Activated T-cell treated with anti-CD3 and anti-CD28 coated beads, Interleukin-2, amount 50 U/mL, for 24 hours (primary cell): Measurements from ENCODE around the gene PRMT7.
A peak's percentile ranks its signal among the peaks of the same experiment; 100 is the strongest.

Source experiments
- DNase-seq: peaks from one replicate; pipeline ENCODE4 v3.0.0-alpha.2; 2020
- H3K27ac Mint-ChIP-seq: 2 replicates; pipeline ENCODE4 v1.8.0; 2020; ENCODE audit warnings: mild to moderate bottlenecking, mixed read lengths
- H3K27me3 Mint-ChIP-seq: 2 replicates; pipeline ENCODE4 v1.8.0; 2020; ENCODE audit warnings: mixed read lengths
- H3K36me3 Mint-ChIP-seq: 2 replicates; pipeline ENCODE4 v1.8.0; 2020; ENCODE audit warnings: low read depth, mixed read lengths
- H3K4me1 Mint-ChIP-seq: 2 replicates; pipeline ENCODE4 v1.8.0; 2020; ENCODE audit warnings: low read depth, mixed read lengths
- H3K4me3 Mint-ChIP-seq: 2 replicates; pipeline ENCODE4 v1.8.0; 2020; ENCODE audit warnings: mild to moderate bottlenecking, moderate library complexity, mixed read lengths
- H3K9me3 Mint-ChIP-seq: 2 replicates; pipeline ENCODE4 v1.8.0; 2020; ENCODE audit warnings: mixed read lengths

Gene PRMT7

DNA sequence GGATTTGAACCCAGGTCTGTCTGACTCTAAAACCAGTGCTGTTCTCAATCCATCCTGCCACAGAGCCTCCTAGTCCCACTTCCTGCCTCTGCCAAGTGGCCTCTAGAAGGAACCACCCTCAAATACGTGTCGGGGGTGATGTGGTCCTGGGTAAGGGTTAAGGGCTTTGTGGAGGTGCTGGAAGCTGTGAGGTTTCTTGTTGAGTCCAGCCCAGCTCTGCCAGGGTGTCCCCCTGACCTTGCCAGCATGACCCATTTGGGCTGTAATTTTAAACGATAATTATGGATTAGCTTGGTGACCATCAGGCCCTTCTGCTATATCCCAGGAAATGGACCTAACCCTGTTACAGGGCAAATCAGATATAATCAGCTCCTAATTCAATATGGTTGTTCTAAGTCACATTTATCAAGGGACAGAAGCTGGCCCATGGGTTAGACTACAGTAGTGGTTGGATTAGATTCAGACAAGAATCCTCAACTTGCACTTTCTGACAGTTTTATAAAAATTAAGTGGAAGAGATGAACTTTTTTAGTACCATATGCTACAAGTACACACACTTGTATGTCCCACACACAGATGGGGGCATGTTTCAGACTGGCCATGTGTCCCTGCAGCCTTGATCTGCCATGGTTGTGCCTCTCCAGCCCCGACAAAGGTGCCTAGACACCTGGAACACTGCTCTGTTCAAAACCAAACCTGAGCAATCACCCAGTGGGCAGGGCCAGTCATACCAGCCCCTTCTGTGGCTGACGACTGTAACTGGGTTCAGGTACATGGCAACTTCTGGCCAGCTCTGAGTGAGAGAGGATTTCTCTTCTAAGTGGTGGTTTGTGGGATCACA lies 89.5 kb downstream of the PRMT7 start:
- Mint-ChIP-seq H3K9me3 (no peaks in the 10 kb centered on the region), H3K27ac (no peak overlapping the region), H3K4me3 (no peak overlapping the region), H3K36me3 (no peaks in the 10 kb centered on the region), H3K4me1 (peaks cover 26% of the 10 kb centered on the region), H3K27me3 (no peaks in the 10 kb centered on the region)
- DNase-seq: no peak

DNA sequence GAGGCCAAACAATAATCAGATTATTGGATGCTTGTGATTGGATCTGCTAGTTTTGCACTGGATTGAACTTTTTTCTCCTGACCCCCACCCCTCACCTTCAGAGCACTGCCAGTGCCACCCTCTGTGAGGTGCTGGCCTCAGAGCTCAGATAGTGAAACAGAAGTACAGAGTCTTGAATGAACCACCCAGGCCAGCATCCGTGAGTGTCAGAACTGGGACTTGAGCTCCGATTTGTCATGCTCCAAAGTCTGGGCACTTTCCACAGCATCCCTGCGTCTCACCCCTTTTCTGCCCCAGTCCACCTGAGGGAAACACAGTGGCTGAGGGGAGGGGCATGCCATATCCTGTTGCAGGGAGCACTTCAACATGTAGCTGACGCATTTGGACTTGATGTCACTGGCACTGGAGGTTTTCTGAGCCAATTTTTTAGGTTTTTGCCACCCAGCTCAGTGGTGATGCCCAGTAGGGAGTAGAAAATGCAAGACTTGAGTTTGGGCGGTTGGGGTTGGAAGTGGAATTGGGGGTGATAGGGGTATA lies 90.2 kb downstream of the PRMT7 start:
- Mint-ChIP-seq H3K9me3 (no peaks in the 10 kb centered on the region), H3K27ac (peak overlapping the region; percentile 31), H3K4me3 (no peak overlapping the region), H3K36me3 (no peaks in the 10 kb centered on the region), H3K4me1 (peaks cover 26% of the 10 kb centered on the region), H3K27me3 (no peaks in the 10 kb centered on the region)
- no peak for DNase-seq

DNA sequence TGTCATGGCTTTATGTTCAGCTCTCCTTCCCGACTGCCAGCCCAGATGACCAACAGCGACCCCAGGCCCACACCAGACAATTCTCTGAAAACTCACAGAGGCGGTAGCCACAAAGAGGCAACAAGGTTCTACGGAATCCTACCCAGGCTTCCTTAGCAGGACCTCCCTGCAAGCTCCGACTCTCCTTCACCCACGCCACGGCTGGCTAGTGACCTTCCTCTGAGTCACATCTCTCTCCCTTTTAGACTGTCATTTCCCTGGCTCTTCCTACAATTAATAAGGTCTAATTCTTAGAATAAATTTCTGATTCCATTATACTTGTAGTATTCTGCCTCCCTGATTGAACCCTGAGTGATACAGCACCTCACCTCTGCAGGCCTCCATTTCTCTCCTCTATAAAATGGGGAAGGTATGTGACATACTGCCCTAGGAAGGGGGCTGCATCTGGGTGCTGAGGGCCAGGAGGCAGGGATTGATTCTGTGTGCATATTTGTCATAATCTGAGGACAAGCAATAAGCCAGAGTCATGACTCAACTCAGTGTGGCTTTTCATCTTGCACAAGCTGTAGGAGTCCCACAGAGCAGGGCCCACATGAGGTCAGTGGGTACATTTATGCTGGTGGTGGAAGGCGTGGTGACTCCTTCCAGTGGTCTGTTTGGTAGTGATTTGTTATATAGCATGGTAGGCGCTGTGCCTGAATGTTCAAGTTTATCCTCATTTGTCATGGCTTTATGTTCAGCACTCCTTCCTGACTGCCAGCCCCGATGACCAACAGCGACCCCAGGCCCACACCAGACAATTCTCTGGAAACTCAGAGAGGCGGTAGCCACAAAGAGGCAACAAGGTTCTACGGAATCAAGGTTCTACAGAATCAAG lies 91.3 kb downstream of the PRMT7 start:
- Mint-ChIP-seq H3K4me1 (peaks cover 22% of the 10 kb centered on the region), H3K27ac (no peak overlapping the region), H3K4me3 (no peak overlapping the region), H3K27me3 (no peaks in the 10 kb centered on the region), H3K36me3 (no peaks in the 10 kb centered on the region), H3K9me3 (no peaks in the 10 kb centered on the region)
- no peak for DNase-seq

DNA sequence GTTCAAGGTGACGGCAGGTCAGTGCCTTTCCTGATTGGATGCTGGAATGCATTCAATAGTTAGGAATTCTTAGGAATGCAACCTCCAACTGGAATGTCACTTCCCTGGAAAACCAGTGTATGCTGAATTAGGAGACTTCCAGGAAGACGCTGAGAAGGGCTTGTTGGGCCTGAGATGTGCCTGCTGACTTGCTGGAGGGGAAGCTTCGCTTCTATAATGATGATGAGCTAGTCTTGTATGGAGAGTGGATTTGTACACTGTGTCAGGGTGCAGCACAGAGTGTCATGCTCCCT lies 91.9 kb downstream of the PRMT7 start:
- peaks cover 22% of the 10 kb centered on the region for H3K4me1 Mint-ChIP-seq
- H3K4me3 Mint-ChIP-seq: no peak overlapping the region
- H3K27me3 Mint-ChIP-seq: no peaks in the 10 kb centered on the region
- H3K9me3 Mint-ChIP-seq: no peaks in the 10 kb centered on the region
- no peak for DNase-seq
- no peaks in the 10 kb centered on the region for H3K36me3 Mint-ChIP-seq
- no peak overlapping the region for H3K27ac Mint-ChIP-seq

DNA sequence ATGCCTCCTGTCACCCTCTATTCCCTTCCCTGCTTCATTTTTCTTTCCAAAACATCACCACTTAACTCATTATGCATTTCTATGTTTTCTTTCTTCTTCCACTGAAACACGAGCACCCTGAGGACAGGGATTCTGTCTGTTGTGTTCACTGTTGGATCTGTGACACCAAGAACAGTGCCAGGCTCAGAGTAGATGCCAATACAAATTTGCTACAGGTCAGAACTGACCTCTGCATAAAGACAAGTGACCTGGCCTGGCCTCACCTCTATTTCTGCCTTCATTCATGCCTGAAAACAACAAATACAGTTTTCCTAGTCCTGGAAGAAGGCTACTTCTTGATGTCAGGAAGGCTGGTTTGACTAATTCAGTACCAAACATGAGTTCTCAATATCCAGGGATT lies 92.4 kb downstream of the PRMT7 start:
- DNase-seq: no peak
- no peaks in the 10 kb centered on the region for H3K36me3 Mint-ChIP-seq
- no peaks in the 10 kb centered on the region for H3K9me3 Mint-ChIP-seq
- H3K27me3 Mint-ChIP-seq: no peaks in the 10 kb centered on the region
- peaks cover 22% of the 10 kb centered on the region for H3K4me1 Mint-ChIP-seq
- no peak overlapping the region for H3K27ac Mint-ChIP-seq
- H3K4me3 Mint-ChIP-seq: no peak overlapping the region

DNA sequence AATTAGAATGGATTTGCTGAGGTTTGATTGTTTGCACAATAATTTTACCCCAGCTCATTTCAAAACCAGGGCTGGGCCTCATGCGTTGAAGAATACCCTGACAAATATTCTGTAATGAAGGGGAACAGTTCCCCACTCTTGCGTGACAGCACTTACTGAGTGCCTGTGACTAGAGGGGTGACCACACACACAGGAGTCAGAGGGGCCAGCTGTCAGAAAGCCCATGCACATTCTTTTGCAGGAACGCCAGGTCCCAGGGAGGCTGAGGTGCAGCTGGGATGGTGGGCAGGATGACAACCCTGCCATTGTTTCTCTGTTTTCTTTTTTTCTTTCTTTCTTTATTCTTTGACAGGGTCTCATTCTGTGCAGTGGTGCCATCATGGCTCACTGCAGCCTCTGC lies 92.9 kb downstream of the PRMT7 start:
- Mint-ChIP-seq H3K27me3 (no peaks in the 10 kb centered on the region), H3K4me3 (no peak overlapping the region)

DNA sequence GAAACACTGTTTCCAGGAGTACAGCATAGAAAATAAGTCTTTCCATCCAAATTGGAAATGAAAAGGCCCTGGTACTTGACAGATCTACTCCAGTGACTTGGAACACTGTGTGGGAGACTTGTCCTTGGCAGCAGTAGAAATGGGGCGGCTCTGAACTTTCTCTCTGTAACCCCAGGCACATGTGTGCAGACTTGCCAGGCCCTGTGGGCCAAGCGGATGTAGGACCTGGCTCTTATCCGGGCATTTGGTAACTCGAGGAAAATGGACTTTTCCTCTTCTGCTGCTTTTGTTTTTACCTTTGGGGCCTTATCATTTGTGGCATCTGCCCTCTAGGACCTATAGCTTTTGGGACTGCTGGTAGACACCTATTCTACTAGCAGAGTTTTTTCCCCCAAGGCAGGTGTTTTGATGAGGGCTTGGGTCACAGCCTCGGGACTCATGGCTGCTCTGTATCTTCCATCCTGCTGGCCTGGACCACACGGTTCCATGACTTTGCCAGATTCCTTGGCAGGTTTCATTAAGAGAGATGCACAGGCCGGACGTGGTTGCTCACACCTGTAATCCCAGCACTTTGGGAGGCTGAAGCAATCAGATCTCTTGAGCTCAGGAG lies 94.0 kb downstream of the PRMT7 start:
- Mint-ChIP-seq H3K4me1 (peaks cover 20% of the 10 kb centered on the region), H3K27me3 (no peaks in the 10 kb centered on the region), H3K9me3 (no peaks in the 10 kb centered on the region), H3K36me3 (no peaks in the 10 kb centered on the region), H3K27ac (no peak overlapping the region), H3K4me3 (no peak overlapping the region)
- no peak for DNase-seq

More for the DNA sequence above, 92.9 kb downstream of the PRMT7 start:
- Mint-ChIP-seq H3K9me3 (no peaks in the 10 kb centered on the region), H3K27ac (no peak overlapping the region), H3K4me1 (peaks cover 22% of the 10 kb centered on the region), H3K36me3 (no peaks in the 10 kb centered on the region)
- DNase-seq: no peak

DNA sequence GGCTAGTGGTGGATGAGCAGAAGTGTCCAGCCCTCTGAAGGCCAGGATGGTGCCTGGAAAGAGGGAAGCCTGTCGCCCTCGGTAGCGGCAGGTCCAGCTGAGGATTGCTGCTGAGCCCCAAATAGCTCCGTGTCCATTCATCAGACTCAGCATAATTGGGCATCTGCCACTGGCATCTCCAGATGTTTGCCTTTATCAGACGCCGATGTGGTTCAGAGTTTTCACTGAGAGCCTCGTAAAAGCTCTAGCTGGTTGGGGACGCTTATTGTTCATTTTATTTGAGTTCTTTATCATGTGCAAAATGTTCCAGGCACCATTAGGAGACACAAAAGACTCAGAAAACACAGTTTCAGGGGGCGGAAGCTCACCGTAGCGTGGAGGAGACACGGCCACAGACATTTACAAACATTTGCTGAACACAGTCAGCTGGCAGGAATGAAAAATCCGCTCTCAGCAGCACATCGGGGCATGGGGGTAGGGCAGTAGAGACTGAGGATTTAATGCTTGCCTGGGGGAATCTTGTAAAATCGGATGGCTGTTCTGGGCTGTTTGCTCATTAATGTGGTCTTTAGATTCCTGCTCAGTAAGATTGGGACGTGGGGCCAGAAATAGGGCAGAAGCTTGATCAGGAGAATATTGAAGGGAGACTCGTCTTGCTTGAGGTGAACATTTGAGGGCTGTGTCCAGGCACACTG lies 95.8 kb downstream of the PRMT7 start:
- no peak overlapping the region for H3K27ac Mint-ChIP-seq
- H3K9me3 Mint-ChIP-seq: no peaks in the 10 kb centered on the region
- H3K27me3 Mint-ChIP-seq: no peaks in the 10 kb centered on the region
- H3K4me1 Mint-ChIP-seq: peaks cover 5% of the 10 kb centered on the region
- H3K4me3 Mint-ChIP-seq: no peak overlapping the region
- DNase-seq: no peak
- no peaks in the 10 kb centered on the region for H3K36me3 Mint-ChIP-seq
